ENCODE measurements around the gene GARIN3. TPM values are rescaled to one million over a fixed set of nuclear protein-coding genes. Genes with fewer than 3 reads are reported as not detected.

The GARIN3 gene
- total RNA-seq, 1 experiment from 2014 or later = not detected

DNA sequence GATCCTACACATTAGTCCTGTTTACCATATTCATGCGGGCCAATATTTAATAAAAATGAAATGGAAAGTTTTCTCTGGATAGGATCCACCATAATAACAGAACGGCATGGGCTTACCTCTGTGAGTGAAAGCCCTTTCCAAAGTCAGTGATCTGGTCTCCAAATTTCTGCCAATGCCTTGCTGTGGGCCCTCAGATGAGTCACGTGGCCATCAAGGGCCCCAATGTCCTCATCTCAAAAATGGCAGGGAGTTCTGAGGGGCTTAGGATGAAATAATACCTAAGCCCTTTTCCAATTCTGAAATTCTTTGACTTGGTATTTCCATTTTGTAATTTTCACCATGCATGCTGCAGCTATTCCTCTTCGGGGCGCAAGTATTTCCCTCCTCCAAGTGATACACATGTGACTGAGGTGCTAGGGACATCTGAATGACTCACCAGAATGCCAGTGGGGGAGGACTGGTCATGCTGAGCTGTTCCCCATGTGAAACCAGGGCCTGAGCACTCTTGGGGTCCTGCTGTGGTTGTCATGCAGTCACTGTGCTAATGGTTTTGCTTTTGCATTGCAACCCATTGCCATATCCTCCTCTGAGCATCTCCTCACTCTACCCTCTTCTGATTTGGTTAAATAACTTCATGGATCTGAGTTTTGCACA lies 49.6 kb upstream of the GARIN3 start:
- Histone ChIP-seq H4K20me1 (ENCODE audit: control insufficient read depth, insufficient read depth, insufficient read length) (no peaks in the 10 kb centered on the region), H4K91ac (ENCODE audit: insufficient read length, low read depth, low read length) (no peak overlapping the region), H3K14ac (ENCODE audit: insufficient read depth, low read length) (no peak overlapping the region), H3K23ac (ENCODE audit: insufficient read length, low read depth, low read length) (no peak overlapping the region), H3K18ac (ENCODE audit: insufficient read length, low read depth, low read length) (no peak overlapping the region), H3K9ac (ENCODE audit: extremely low read depth, insufficient read length, low read length) (no peak overlapping the region), H4K5ac (ENCODE audit: insufficient read length, low read depth, low read length) (no peak overlapping the region), H2BK120ac (ENCODE audit: low read depth, low read length, poor library complexity, severe bottlenecking) (no peak overlapping the region), H3K9me3 (ENCODE audit: control insufficient read depth, low read depth, low read length) (no peaks in the 10 kb centered on the region), H3K23me2 (ENCODE audit: insufficient read length, low read depth, low read length, poor library complexity, severe bottlenecking) (no peaks in the 10 kb centered on the region), H2AK5ac (ENCODE audit: insufficient read length, low read length) (no peak overlapping the region), H2BK20ac (ENCODE audit: low read depth, low read length, poor library complexity, severe bottlenecking) (no peak overlapping the region), H3T11ph (ENCODE audit: low read length) (no peak overlapping the region), H4K8ac (replicated peaks; ENCODE audit: insufficient read length, low read depth, low read length) (no peak overlapping the region), H3K27ac (ENCODE audit: insufficient read length, low read depth, low read length) (no peak overlapping the region), H3K56ac (ENCODE audit: insufficient read length, low read depth, low read length) (no peak overlapping the region), H3K4ac (ENCODE audit: low read depth, low read length) (no peak overlapping the region), H2AFZ (ENCODE audit: low read length) (no peak overlapping the region), H2BK5ac (ENCODE audit: insufficient read length, low read length) (no peak overlapping the region), H3K4me1 (ENCODE audit: insufficient read depth, low read length) (no peaks in the 10 kb centered on the region), H3K4me2 (ENCODE audit: insufficient read depth, insufficient read length, low read length) (no peak overlapping the region), H3K27me3 (ENCODE audit: insufficient read depth, low read length) (no peaks in the 10 kb centered on the region), H3K79me2 (ENCODE audit: insufficient read depth, low read length) (0 out of 2 replicates have a peak, but pooled peaks cover 1% of the 10 kb centered on the region), H2BK12ac (ENCODE audit: insufficient read length, low read depth, low read length) (no peak overlapping the region), H3K79me1 (ENCODE audit: insufficient read depth, low read depth, low read length, poor library complexity, severe bottlenecking) (no peaks in the 10 kb centered on the region), H2BK15ac (ENCODE audit: low read depth, low read length) (no peak overlapping the region)
- no peak for DNase-seq
- no peaks in the 10 kb centered on the region; the same call in 1 of the 2 replicates for H3K27me3 Mint-ChIP-seq (ENCODE audit: low read depth)
- H3K36me3 Mint-ChIP-seq (ENCODE audit: insufficient read depth in 1 of 3, low read depth in 3 of 3) = no peaks in the 10 kb centered on the region
- WGBS (ENCODE audit: extremely low coverage, insufficient read length, low lambda C conversion rate) = no CpG with 5 or more reads among the region's 5 CpGs
- H3K9me3 Mint-ChIP-seq = no peaks in the 10 kb centered on the region
- no peak overlapping the region for H3K4me3 Mint-ChIP-seq
- peaks cover 2 to 4% of the 10 kb centered on the region in 2 experiments; a peak in 1 of 4 replicates for H3K4me1 Mint-ChIP-seq
- TF ChIP-seq, protein P1, sequence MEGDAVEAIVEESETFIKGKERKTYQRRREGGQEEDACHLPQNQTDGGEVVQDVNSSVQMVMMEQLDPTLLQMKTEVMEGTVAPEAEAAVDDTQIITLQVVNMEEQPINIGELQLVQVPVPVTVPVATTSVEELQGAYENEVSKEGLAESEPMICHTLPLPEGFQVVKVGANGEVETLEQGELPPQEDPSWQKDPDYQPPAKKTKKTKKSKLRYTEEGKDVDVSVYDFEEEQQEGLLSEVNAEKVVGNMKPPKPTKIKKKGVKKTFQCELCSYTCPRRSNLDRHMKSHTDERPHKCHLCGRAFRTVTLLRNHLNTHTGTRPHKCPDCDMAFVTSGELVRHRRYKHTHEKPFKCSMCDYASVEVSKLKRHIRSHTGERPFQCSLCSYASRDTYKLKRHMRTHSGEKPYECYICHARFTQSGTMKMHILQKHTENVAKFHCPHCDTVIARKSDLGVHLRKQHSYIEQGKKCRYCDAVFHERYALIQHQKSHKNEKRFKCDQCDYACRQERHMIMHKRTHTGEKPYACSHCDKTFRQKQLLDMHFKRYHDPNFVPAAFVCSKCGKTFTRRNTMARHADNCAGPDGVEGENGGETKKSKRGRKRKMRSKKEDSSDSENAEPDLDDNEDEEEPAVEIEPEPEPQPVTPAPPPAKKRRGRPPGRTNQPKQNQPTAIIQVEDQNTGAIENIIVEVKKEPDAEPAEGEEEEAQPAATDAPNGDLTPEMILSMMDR (conservative IDR thresholded peaks at IDR 0.05) = no peak
- peak overlapping the region in 1 of 3 experiments; percentile 37; a peak in 1 of 7 replicates for H3K27ac Mint-ChIP-seq

Data from H9 (cell line).